Mesenteric fat pad (tissue), 1 donor: ENCODE results near the gene ZBTB16. TPM values are rescaled to one million over a fixed set of nuclear protein-coding genes. Genes with fewer than 3 reads are reported as not detected.

Experiments used
- DNase-seq: peaks from one replicate; pipeline ENCODE4 v3.0.0-alpha.2; 2020; ENCODE audit warnings: low spot score
- total RNA-seq: library from RNA; stranded (reverse); fragmentation: NEBNext Ultra II Directional; extraction: Animal tissue kit (Norgen Biotek cat#: 25700); gene quantifications from one replicate; pipeline ENCODE4 v1.2.1, GENCODE V29; 2021
- donor health status: DM: yes; HTN: yes; CAD: no.

ZBTB16 gene
- total RNA-seq, 1 donor from 2014 or later, result 196 TPM

- DNase-seq, result no peak
Measured at GRCh38 chr11:114099392-114100178, 40.1 kb downstream of the ZBTB16 start.

DNA sequence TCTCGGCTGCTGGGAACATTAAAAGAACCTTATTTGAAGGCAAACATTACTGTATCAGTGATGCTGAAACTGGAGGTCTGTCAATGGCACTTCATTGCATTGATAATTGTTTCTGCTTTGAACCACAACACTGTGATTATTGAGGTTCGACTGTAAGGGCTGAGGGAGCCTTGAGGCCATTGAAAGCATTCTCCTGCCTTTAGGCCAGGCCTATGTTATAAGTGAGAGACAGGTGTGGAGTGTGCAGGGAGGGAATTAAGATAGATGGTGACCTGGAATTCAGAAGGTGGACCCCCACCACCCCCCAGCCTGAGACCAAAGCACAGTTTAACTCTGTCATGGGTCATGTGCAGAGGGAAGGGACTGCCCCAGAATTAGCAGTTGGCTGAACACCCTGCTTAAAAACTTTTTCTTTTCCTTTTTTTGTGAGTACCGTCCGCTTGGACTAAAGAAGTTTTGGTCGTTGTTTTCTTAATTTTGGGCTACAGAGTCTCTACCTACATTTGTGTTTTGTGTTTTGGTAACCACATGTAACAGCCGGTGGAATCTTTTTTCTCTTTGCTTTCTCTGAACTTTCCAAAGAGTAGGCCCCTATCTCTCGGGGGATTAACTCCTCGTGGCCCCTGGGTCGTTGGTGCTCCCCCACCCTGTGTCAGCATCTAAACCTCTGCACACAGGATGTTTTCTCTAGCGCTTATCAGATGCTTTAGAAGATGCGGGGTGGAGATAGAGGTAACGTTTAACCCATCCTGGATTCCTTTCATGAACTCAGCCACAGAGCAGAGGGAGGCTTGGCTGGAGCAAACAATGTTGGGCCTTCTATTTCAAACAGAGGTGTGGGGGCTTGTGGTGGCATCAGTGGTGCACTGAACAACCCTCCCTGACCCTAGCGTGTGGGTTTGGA lies 43.7 kb downstream of the ZBTB16 start:
- no peak for DNase-seq

GRCh38 chr11:114105611-114106010 lies 46.1 kb downstream of the ZBTB16 start:
- no peak for DNase-seq

DNA sequence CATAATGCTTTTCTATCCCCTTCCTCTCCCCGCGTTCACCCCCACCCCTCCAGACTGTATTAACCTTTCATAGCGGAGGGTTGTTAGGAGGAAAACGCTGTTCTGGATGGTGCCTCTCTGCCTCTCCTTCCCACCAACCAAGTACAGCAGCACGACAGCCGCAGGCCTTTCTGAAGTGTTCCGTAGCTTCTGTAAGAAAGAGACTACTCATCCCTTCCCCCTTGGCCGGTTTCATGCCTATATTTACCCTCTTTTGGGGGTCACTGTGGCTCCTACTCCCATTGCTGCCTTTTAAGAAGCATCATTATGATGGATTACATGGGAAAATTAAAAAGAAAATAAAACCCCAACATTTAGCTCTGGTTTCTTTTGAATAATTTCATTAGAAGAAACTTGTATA lies 46.5 kb downstream of the ZBTB16 start:
- no peak for DNase-seq

- DNase-seq, result no peak
Measured at GRCh38 chr11:114106986-114107385, 47.5 kb downstream of the ZBTB16 start.

GRCh38 chr11:114108501-114109205 lies 49.1 kb downstream of the ZBTB16 start:
- no peak for DNase-seq

DNA sequence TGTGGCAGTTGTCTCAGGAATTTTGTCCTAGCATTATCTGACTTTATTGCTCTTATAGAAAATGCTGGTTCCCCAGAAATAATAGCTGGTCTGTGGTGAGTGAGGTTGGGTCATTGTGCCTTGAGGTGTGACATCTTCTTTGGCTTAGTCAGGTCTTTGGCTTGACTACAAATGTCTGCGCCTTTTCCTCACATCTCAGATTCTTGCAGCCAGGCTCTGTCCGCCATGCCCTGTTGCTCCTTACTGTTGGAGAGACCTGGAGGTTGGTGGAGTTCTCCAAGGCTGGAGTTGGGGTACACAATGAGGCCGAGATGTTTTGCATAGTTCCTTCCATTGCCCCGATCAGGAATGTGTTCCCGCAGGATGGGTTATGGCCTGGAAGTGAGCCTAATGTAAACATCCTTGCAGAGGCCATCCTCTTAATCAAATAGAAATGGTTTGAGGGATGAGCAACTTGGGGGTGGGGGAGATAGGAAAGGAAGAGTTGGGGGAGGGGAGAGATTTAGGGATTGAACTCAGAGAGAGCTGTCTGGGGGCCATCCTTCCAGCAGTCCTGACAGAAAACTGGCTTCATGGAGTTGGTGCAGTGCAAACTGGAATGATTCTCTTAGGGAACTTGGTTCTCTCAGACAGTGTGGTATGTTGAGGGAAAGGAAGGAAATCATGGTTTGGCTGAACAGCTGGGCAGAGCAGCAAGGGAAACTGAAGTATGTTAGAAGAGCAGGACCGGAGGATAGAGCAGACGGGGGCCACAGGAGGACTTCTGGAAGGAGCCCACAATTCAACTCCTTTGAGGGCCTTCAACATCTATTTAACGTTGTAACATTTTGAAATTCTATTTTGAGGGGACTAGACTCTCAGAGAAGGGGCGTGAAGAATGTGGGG lies 49.9 kb downstream of the ZBTB16 start:
- DNase-seq, result no peak

GRCh38 chr11:114110123-114110522 lies 50.6 kb downstream of the ZBTB16 start:
- no peak for DNase-seq

DNA sequence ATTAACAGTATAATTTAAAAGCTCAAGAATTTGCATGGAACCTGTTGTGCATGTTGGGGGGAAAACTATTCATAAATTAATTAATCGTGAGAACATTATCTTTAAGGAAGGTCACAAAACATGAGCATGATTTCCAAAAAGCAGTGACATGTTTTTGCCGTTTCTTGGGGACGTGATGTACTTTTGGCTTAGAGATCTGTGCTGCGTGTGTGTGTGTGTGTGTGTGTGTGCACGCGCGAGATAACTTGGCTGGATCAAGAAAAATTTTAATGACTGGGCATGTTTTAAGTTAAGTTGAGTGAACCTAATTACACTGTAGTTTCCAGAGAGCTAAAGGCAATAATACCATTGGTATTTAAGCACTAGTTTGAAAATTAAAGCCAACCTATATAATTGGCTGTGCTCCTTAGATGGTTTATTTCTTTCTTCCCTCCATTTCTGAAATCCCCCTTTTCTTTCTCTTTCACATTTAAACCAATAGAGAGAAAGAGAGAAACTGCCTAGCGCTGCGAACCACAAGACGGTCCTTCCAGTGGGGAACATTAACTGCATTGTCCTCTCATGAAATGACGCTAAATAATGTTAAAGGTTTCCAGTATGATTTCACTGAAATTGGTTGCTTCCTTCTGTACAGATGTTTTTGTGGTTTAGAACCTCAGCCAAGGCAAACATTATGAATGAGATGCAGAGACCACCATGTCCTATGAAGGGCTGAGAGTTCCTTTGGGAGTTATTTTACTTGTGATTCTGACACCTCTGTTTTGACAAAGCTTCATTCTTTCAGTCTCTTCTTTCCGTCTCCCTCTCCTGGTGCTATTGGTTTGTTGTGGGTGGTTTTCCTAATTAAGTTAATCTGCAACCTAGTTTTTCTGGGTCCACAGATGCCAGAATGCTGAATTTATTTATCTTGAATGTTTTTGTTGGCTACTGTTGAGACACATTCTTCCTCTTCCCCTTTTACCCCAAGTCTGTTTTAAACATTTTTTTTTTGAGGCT lies 51.7 kb downstream of the ZBTB16 start:
- DNase-seq, result no peak

DNA sequence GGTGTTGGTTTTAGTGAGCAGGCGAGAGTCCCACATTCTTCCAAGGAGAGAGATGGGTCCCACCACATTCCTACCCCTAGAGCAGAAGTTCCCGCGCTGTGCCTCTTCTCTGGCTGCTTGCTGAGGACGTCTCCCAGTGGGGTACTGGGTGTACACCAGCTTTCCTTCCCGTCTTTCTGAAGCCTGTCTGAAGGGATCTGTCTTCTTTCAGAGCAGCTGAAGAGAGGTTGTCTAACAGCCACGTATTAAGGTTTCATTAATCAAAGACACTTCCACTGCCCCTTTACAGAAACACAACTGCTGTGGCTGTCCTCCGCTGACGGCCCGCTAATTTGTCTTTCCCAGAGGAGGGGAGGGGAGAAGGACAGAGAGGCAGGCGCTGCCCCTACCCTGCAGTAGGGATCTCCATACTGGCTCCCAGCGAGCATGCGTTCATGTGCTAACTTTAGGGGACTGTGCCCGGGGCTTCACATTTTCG lies 56.0 kb downstream of the ZBTB16 start:
- no peak for DNase-seq

GRCh38 chr11:114116357-114116756 lies 56.8 kb downstream of the ZBTB16 start:
- no peak for DNase-seq

DNA sequence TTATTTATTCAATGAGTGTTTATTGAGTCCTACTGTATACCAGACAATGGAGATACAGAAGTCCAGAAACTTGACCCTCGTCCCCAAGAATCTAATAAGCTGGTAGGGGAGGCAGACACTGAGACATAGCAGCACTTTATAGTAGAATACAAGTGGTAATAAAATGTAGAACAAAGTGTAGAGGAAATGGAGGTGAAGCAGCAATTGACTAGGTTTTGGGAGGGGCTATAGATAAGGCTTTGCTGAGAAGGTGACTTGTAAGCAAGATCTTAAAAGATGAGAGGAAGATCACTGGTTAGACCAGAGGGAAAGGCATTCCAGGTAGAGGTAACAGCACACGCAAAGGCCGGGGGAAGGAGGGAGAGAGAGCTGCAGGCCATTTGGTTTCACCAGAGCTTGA lies 57.3 kb downstream of the ZBTB16 start:
- no peak for DNase-seq

DNA sequence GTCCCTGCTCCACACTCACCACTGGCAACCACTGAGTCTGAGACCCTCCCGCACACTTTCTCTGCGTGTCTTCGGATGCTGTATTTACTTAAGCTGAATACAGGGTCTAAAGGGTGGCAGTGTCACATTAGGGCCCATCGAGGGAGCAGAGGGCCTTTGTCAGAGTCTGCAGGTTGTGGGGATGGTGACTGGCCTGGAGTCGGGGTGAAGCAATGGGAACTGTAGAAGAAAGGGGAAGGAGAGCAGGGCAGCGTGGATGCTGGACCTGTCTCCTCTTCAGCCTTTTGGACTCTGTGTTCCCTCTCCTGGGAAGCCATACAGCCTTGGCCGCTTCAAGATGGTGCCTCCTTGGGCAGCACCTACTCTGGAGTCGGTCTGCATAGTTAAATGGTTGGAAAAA lies 61.1 kb downstream of the ZBTB16 start:
- DNase-seq, result no peak

GRCh38 chr11:114121138-114121537 lies 61.6 kb downstream of the ZBTB16 start:
- no peak for DNase-seq

DNA sequence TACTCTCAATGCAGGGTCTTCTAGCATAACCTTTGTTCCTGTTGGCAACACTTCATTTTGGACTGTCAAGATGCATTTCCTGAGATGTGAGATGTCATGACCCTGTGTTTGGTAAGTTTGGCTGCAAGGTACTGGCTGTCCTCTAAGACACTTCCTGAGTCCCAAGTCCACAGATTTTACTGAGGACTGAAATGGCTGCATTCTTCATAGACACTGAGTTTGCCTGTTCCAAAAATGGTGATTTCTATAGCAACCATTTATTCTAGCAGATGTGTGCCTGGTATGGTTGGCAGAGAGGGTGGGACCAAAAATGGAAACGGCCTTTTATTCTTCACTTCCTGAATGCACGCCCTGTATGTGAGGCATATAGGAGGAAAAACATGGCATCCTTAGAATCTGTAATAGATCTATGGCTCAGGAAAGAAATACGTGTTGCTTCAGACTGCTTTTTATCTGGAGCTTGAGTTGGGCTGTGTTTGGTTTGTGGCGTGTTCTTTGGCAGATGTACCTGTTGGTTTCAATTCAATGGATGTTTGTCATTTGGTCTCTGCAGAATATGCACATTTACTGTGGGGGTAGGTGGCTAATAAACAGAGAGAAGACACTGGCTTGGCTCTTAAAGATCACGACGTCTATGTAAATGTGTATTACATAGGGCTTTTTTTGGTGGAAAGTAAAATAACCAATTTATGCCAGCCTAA lies 62.4 kb downstream of the ZBTB16 start:
- no peak for DNase-seq

DNA sequence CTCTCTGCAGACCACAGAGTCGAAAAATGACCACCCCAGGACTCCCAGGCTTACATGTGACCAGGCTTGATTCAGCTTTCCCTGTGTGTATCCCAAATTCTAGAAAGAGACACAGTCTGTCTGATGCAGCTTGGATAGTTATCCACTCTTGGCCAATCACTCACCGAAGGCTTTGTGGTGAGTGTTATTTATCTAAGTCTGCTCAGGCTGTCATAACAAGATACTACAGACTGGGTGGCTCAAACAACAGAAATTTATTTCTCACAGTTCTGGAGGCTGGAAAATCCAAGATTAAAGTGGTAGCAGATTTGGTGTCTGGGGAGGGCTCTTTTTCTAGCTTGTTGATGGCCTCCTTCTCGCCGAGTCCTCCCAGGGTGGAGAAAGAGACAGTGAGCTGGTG lies 63.2 kb downstream of the ZBTB16 start:
- no peak for DNase-seq

- no peak for DNase-seq
Measured at GRCh38 chr11:114123692-114124330, 64.3 kb downstream of the ZBTB16 start.

- no peak for DNase-seq
Measured at GRCh38 chr11:114124601-114125144, 65.2 kb downstream of the ZBTB16 start.
